Cardiac muscle cell (in vitro differentiated cells and primary cell): ENCODE data around the gene TSSC4. TPM values are rescaled to one million over a fixed set of nuclear protein-coding genes. Genes with fewer than 3 reads are reported as not detected.

Source experiments
- DNase-seq, 2 donors: peaks; one replicate each; pipeline versions ENCODE4 v3.0.0 to v3.0.0-alpha.2; 2010 to 2017; ENCODE audit warnings: low read depth in 1 of 2, low spot score in 1 of 2
- H3K27ac ChIP-seq: fragments of 200-600 bp; sonication (generic); 2 replicates; pipeline ENCODE4 v1.5.1; 2016
- H3K27me3 ChIP-seq: fragments of 200-600 bp; sonication (generic); 2 replicates; pipeline ENCODE4 v1.6.0; 2016; ENCODE audit warnings: control low read depth
- H3K36me3 ChIP-seq: fragments of 200-600 bp; sonication (generic); 2 replicates; pipeline ENCODE4 v1.5.1; 2016; ENCODE audit warnings: control low read depth
- H3K4me1 ChIP-seq: fragments of 200-600 bp; sonication (generic); 2 replicates; pipeline ENCODE4 v1.8.1; 2017; ENCODE audit warnings: low read depth, mild to moderate bottlenecking, mixed run types
- H3K4me3 ChIP-seq: fragments of 200-600 bp; sonication (generic); 2 replicates; pipeline ENCODE4 v1.5.1; 2016; ENCODE audit warnings: mild to moderate bottlenecking
- H3K9me3 ChIP-seq: fragments of 200-600 bp; sonication (generic); 2 replicates; pipeline ENCODE4 v1.5.1; 2017; ENCODE audit warnings: low read depth, mild to moderate bottlenecking, control low read depth
- polyA plus RNA-seq: library from polyadenylated mRNA; unstranded; fragments of >200 nt; fragmentation: Nextera tagmentation; extraction: Ambion mirVana; gene quantifications from 2 replicates; pipeline ENCODE4 v1.2.1, GENCODE V29; 2016
- total RNA-seq: library from RNA; depleted of rRNA; stranded (reverse); fragments of >200 nt; gene quantifications from 2 replicates; pipeline ENCODE4 v1.2.3, GENCODE V29; 2016
- TF ChIP-seq, protein P1 (sequence below): IDR thresholded peaks from 2 replicates; pipeline ENCODE4 v1.5.1; 2012; ENCODE audit warnings: low read depth, mild to moderate bottlenecking, low read length

Gene TSSC4
- total and polyA plus RNA-seq, 2 experiments from 2014 or later = 61.4 to 94.8 TPM

DNA sequence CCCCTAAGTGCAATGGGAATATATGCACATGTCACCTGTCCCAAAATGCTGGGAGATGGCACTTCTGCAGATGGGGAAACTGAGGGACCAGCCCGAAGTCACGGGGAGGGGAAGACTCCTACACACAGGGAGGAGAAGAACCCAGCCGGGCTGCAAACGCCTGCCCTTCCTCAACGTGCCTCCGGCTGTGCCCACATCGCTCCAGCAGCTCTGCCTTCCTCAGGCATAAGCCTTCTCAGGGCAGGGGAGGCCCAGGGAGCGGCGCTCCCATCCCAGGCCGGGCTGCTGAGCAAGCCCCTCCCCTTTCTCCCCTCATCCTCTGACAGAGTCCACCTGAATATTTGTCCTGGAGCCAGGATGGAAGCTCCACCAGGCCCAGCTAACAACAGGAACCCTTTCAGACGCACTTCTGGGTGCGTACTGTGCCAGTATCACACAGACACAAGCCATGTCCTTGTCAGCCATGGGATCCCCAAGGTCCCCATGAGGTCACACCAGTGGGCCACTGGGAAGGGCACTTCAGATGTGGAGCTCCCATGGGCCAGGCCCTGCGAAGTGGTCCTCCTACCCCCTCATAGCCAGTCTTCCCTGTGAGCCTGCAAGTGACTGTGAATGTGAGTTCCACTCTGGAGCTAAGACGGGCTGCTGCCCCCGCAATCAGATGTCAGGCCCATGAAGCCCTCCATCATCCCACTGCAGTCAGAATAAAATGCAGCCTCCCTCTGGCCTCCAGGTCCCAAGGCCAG is 25.9 kb upstream of the TSSC4 start:
- Histone ChIP-seq H3K9me3 (no peaks in the 10 kb centered on the region), H3K27me3 (no peaks in the 10 kb centered on the region), H3K4me3 (no peak overlapping the region), H3K4me1 (peaks cover 16% of the 10 kb centered on the region), H3K36me3 (no peaks in the 10 kb centered on the region), H3K27ac (peak overlapping the region; percentile 61)
- TF ChIP-seq, protein P1, sequence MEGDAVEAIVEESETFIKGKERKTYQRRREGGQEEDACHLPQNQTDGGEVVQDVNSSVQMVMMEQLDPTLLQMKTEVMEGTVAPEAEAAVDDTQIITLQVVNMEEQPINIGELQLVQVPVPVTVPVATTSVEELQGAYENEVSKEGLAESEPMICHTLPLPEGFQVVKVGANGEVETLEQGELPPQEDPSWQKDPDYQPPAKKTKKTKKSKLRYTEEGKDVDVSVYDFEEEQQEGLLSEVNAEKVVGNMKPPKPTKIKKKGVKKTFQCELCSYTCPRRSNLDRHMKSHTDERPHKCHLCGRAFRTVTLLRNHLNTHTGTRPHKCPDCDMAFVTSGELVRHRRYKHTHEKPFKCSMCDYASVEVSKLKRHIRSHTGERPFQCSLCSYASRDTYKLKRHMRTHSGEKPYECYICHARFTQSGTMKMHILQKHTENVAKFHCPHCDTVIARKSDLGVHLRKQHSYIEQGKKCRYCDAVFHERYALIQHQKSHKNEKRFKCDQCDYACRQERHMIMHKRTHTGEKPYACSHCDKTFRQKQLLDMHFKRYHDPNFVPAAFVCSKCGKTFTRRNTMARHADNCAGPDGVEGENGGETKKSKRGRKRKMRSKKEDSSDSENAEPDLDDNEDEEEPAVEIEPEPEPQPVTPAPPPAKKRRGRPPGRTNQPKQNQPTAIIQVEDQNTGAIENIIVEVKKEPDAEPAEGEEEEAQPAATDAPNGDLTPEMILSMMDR = no peak
- no peak for DNase-seq

- no peaks in the 10 kb centered on the region for H3K9me3 ChIP-seq
- no peak overlapping the region for H3K4me3 ChIP-seq
- DNase-seq = peak in 1 of 2 donors; percentile 72
- TF ChIP-seq, protein P1 = no peak
- peaks cover 16% of the 10 kb centered on the region for H3K4me1 ChIP-seq
- H3K27me3 ChIP-seq = no peaks in the 10 kb centered on the region
- no peaks in the 10 kb centered on the region for H3K36me3 ChIP-seq
- H3K27ac ChIP-seq = peak overlapping the region; percentile 61
These were observed 25.2 kb upstream of the TSSC4 start for GRCh38 chr11:2375341-2375853.

- TF ChIP-seq, protein P1 = no peak
- no peak for DNase-seq
- Histone ChIP-seq H3K27me3 (no peaks in the 10 kb centered on the region), H3K9me3 (no peaks in the 10 kb centered on the region), H3K27ac (no peak overlapping the region), H3K4me3 (no peak overlapping the region), H3K36me3 (no peaks in the 10 kb centered on the region), H3K4me1 (peaks cover 16% of the 10 kb centered on the region)
These were observed 24.5 kb upstream of the TSSC4 start for GRCh38 chr11:2375964-2376551.

DNA sequence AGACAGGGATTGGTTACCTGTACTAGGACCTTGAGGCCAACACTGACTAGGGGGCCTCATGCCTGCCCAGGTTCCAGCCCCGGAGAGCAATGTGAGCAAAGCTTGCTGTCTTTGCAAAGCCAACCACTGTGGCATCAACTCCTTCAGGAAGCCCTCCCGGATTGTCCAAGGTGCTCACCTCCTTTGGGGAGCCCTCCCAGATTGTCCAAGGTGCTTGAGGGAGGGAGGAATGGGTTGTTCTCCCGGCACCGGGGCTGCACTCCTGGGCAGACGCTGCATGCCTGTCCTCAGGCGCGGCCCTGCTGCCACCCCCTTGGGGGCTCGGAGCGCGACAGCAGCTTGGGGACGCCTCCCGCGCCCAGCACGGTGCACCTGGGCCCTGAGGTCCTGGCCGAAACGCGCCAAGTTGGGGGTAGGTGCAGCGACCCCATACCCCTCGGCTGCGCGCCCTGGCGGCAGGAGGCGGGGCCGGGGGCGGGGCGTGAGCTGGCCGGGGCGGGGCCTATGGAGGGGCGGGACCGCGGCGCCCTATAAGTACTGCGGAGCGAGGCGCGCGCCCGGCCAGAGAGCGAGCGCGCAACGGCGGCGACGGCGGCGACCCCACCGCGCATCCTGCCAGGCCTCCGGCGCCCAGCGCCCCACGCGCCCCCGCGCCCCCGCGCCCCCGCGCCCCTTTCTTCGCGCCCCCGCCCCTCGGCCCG is 23.6 kb upstream of the TSSC4 start, which contains the start of gene CD81:
CD81 (plus strand) TSS at position 560 of the 701 bp plus-strand sequence. CDS start 240 bp downstream, outside the sequence.
- Histone ChIP-seq H3K36me3 (no peaks in the 10 kb centered on the region), H3K4me1 (peaks cover 16% of the 10 kb centered on the region), H3K9me3 (no peaks in the 10 kb centered on the region), H3K27me3 (no peaks in the 10 kb centered on the region), H3K4me3 (peak within 1 kb of the TSS; percentile 100), H3K27ac (peak within 1 kb of the TSS; percentile 69)
- TF ChIP-seq, protein P1 = no peak
- DNase-seq = peak; percentile 53 to 75
